AG04450 (cell line): ENCODE measurements around the gene RBKS. TPM values are rescaled to one million over a fixed set of nuclear protein-coding genes. Genes with fewer than 3 reads are reported as not detected.

Source experiments
- CTCF ChIA-PET: fragments of 300-600, 350-600 bp; formaldehyde crosslinking; extraction: SDS; loops from one replicate; lab custom pipeline; 2022; ENCODE audit warnings: antibody characterized with exemption, inconsistent platforms; lab: Charles Lee
- POLR2A ChIA-PET: fragments of 350-600 bp; formaldehyde crosslinking; extraction: SDS; loops from one replicate; lab custom pipeline; 2021; ENCODE audit warnings: antibody characterized with exemption, inconsistent platforms; lab: Yijun Ruan, JAX
- DNase-seq: peaks from one replicate; pipeline ENCODE4 v3.0.0-alpha.2; 2011; ENCODE audit warnings: low read depth, low spot score
- H3K27ac ChIP-seq: one replicate; pipeline ENCODE4 v1.5.1; 2012; ENCODE audit warnings: low read depth, low read length, control low read depth
- H3K27me3 ChIP-seq: one replicate; pipeline ENCODE4 v1.6.0; 2012; ENCODE audit warnings: low read length; ENCODE audit not compliant: control insufficient read depth, insufficient read depth
- H3K4me3 ChIP-seq: 2 replicates; pipeline ENCODE4 v1.5.1; 2011; ENCODE audit warnings: mild to moderate bottlenecking, low read depth, low read length, control low read depth
- H3K9me3 ChIP-seq: 2 replicates; pipeline ENCODE4 v1.5.1; 2012; ENCODE audit warnings: low read length; ENCODE audit not compliant: control insufficient read depth, insufficient read depth
- polyA plus RNA-seq: library from polyadenylated mRNA; depleted of rRNA; stranded (reverse); fragments of >200 nt; gene quantifications from 2 replicates; pipeline ENCODE4 v1.2.3, GENCODE V29; 2011
- TF ChIP-seq, protein P1 (sequence below): IDR thresholded peaks from 2 replicates; pipeline ENCODE4 v1.5.1; 2011; ENCODE audit warnings: low read depth, low read length, control low read depth, inconsistent platforms

RBKS gene
- polyA plus RNA-seq, 1 experiment = 1.5 TPM

DNA sequence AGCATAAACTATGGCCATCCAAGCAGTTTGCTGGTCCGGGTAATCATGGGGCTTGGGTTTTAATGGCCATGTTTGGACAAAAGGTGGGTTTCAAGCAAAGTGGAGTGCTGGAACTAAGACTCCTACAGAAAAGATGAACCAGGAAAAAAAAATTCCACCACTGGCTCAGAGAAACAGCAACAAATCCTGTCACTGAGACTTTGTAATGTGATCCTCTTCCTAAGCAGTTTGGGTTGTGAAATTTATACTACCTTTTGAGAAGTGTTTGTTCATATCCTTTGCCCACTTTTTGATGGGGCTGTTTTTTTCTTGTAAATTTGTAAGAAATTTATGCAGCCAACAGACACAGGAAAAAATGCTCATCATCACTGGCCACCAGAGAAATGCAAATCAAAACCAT lies 78.4 kb downstream of the RBKS start:
- no peak overlapping the region for H3K27ac ChIP-seq
- no peaks in the 10 kb centered on the region for H3K27me3 ChIP-seq
- TF ChIP-seq, protein P1, sequence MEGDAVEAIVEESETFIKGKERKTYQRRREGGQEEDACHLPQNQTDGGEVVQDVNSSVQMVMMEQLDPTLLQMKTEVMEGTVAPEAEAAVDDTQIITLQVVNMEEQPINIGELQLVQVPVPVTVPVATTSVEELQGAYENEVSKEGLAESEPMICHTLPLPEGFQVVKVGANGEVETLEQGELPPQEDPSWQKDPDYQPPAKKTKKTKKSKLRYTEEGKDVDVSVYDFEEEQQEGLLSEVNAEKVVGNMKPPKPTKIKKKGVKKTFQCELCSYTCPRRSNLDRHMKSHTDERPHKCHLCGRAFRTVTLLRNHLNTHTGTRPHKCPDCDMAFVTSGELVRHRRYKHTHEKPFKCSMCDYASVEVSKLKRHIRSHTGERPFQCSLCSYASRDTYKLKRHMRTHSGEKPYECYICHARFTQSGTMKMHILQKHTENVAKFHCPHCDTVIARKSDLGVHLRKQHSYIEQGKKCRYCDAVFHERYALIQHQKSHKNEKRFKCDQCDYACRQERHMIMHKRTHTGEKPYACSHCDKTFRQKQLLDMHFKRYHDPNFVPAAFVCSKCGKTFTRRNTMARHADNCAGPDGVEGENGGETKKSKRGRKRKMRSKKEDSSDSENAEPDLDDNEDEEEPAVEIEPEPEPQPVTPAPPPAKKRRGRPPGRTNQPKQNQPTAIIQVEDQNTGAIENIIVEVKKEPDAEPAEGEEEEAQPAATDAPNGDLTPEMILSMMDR = no peak
- no peaks in the 10 kb centered on the region for H3K9me3 ChIP-seq
- no peak overlapping the region for H3K4me3 ChIP-seq
- no peak for DNase-seq
- ChIA-PET POLR2A (no interaction called here), CTCF (no interaction called here)

DNA sequence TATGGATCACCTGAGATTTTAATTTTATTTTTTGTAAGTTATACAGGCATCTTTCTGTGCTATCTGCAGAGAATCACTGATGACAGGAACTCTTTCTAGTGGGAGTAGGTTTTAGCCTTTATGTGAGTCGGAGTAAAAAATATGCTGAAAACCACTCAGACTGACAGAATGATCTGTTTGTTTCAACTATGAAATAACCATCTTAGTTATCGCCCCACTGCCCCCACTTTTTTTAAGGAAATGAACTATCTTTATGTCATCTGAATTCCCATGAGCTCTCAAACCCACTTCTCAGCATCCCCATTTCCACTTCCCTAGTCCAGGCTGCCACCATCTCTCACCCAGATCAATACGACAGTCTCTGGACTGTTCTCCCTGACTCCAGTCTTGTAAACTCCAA lies 79.7 kb downstream of the RBKS start:
- TF ChIP-seq, protein P1 = no peak
- H3K4me3 ChIP-seq = no peak overlapping the region
- ChIA-PET POLR2A (interaction anchor here (1.4 kb wide), 1 partner anchor 11 kb away, joined by 3 read pairs; no protein-coding TSS in a partner anchor), CTCF (interaction anchor here (0.6 to 0.7 kb wide), 2 partner anchors 128 to 268 kb away, joined by 3 to 11 read pairs; no protein-coding TSS in a partner anchor)
- H3K9me3 ChIP-seq = no peaks in the 10 kb centered on the region
- DNase-seq = no peak
- H3K27ac ChIP-seq = no peak overlapping the region
- H3K27me3 ChIP-seq = no peaks in the 10 kb centered on the region

DNA sequence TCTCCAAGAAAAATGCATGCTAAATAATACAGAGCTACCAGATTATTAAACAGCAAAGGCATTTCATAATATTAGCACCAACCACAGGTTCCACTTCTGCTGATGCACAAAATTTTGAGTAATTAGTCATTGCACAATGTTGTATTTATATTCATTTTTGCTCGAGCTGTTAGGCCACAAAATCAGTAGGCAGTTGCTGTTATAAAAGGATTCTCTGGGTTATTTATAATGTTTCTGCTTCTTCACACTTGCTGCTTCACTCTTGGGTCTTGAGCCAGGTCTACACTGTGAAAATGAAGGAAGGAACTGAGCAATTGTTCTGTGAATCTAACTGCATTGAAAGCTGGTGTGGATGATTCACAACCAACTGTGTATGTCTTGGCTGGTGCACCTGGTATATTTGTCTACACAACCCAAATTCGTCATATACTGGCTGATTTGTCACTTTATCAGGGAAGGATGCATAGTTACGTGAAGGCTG lies 80.4 kb downstream of the RBKS start:
- no peaks in the 10 kb centered on the region for H3K27me3 ChIP-seq
- H3K27ac ChIP-seq = no peak overlapping the region
- POLR2A ChIA-PET = interaction anchor here (0.5 to 1.4 kb wide), 3 partner anchors 10 to 587 kb away, joined by 3 to 6 read pairs (median 4); no protein-coding TSS in a partner anchor
- TF ChIP-seq, protein P1 = no peak
- CTCF ChIA-PET = interaction anchor here (0.9 kb wide), 1 partner anchor 10 kb away, joined by 4 read pairs; no protein-coding TSS in a partner anchor
- no peaks in the 10 kb centered on the region for H3K9me3 ChIP-seq
- peak; percentile 61 for DNase-seq
- no peak overlapping the region for H3K4me3 ChIP-seq

DNA sequence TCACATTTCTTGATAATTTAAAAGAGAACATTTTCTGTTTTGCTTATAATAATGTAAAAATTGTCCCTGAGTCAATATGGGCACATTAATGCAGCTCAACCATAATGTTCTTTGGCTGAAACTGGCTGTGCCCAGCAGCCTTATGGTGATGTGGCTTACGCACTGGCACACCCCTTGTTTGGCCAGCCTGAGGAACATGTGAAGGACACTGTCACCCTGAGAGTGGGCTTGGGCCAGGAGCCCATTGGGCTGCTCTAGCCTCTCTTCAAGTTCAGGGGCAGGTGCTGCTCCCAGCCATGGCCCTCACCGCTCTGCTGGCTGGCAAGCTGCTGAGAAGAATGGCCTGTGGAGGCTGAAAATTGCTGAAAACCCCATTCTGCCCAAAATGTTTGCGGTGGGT lies 81.2 kb downstream of the RBKS start:
- no peak for DNase-seq
- TF ChIP-seq, protein P1 = no peak
- H3K4me3 ChIP-seq = no peak overlapping the region
- H3K9me3 ChIP-seq = no peaks in the 10 kb centered on the region
- H3K27me3 ChIP-seq = no peaks in the 10 kb centered on the region
- H3K27ac ChIP-seq = peak overlapping the region; percentile 49
- POLR2A ChIA-PET = interaction anchor here (0.5 to 1.4 kb wide), 3 partner anchors 9 to 588 kb away, joined by 3 to 6 read pairs (median 4); no protein-coding TSS in a partner anchor
- CTCF ChIA-PET = no interaction called here

DNA sequence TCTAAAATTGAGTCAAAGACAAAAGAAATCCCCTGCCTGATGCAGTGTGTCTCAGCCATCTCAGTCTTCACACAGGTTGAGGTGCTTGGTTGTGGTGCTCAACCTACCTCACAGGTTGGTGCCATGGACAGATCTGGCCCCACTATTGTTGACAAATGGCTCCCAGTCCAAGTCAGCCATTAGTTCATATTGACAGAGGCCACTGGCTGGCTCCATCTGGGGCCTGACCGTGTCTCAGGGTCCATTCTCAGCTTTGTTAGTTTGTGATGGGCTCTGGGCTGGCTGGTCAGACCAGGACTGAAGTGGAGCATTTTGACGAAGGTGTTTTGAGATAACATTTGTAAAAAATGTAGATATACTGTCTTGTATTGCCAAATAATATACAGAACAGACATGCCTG lies 81.8 kb downstream of the RBKS start:
- no peak for DNase-seq
- ChIA-PET CTCF (no interaction called here), POLR2A (no interaction called here)
- Histone ChIP-seq H3K9me3 (no peaks in the 10 kb centered on the region), H3K27ac (no peak overlapping the region), H3K27me3 (no peaks in the 10 kb centered on the region), H3K4me3 (no peak overlapping the region)
- TF ChIP-seq, protein P1 = no peak
